HG03354 (cell line): ENCODE data around the gene CACNB4.

Source experiments
- ATAC-seq: cut with Tn5 transposase; IDR thresholded peaks from one replicate; pipeline ENCODE4 v1.9.1; 2021; ENCODE audit warnings: mild to moderate bottlenecking; ENCODE audit not compliant: unreplicated experiment, poor library complexity, severe bottlenecking

CACNB4 gene

GRCh38 chr2:151987484-151987883 is 111.4 kb downstream of the CACNB4 start:
- no peak for ATAC-seq

GRCh38 chr2:151984424-151985083 is 114.3 kb downstream of the CACNB4 start:
- no peak for ATAC-seq

- ATAC-seq = no peak
These were observed 115.6 kb downstream of the CACNB4 start for GRCh38 chr2:151983221-151983620.

- no peak for ATAC-seq
These were observed 117.0 kb downstream of the CACNB4 start for GRCh38 chr2:151981886-151982285.

GRCh38 chr2:151979694-151980093 is 119.2 kb downstream of the CACNB4 start:
- ATAC-seq = no peak

GRCh38 chr2:151978709-151979108 is 120.1 kb downstream of the CACNB4 start:
- ATAC-seq = no peak

GRCh38 chr2:151977631-151978030 is 121.2 kb downstream of the CACNB4 start:
- no peak for ATAC-seq

GRCh38 chr2:151976945-151977353 is 121.9 kb downstream of the CACNB4 start:
- ATAC-seq = peak; percentile 80

GRCh38 chr2:151975460-151976414 is 123.1 kb downstream of the CACNB4 start:
- no peak for ATAC-seq

GRCh38 chr2:151974988-151975387 is 123.9 kb downstream of the CACNB4 start:
- ATAC-seq = no peak

- ATAC-seq = no peak
These were observed 125.0 kb downstream of the CACNB4 start for GRCh38 chr2:151973901-151974199.

- no peak for ATAC-seq
These were observed 125.6 kb downstream of the CACNB4 start for GRCh38 chr2:151973013-151973900.

GRCh38 chr2:151972241-151973012 is 126.4 kb downstream of the CACNB4 start:
- no peak for ATAC-seq

GRCh38 chr2:151971301-151972051 is 127.4 kb downstream of the CACNB4 start:
- no peak for ATAC-seq

GRCh38 chr2:151968770-151969470 is 129.9 kb downstream of the CACNB4 start:
- no peak for ATAC-seq

GRCh38 chr2:151967829-151968722 is 130.8 kb downstream of the CACNB4 start:
- no peak for ATAC-seq

- no peak for ATAC-seq
These were observed 133.0 kb downstream of the CACNB4 start for GRCh38 chr2:151965884-151966283.
